K562 (cell line): Measurements from ENCODE around the gene CNR1. TPM values are rescaled to one million over a fixed set of nuclear protein-coding genes. Genes with fewer than 3 reads are reported as not detected.

ENCODE experiments used
- CCAR2 ChIP-seq: fragments of 200-400 bp; formaldehyde crosslinking; IDR thresholded peaks from 2 replicates; pipeline ENCODE4 v1.6.1; 2017; ENCODE audit warnings: mild to moderate bottlenecking, low read depth, low read length
- CSDE1 ChIP-seq, 2 experiments: fragments of 450-650 bp; IDR thresholded peaks; 2 replicates each; pipeline ENCODE4 v1.6.1; 2016; ENCODE audit warnings: mild to moderate bottlenecking in 1 of 2
- GTF2E2 ChIP-seq: fragments of 200-800 bp; sonication (Bioruptor generic); IDR thresholded peaks from 2 replicates; pipeline ENCODE4 v1.6.1; 2016; ENCODE audit warnings: missing genetic modification characterization, missing compliant biosample characterization
- KAT7 ChIP-seq: sonication (generic); formaldehyde crosslinking; IDR thresholded peaks from 2 replicates; pipeline ENCODE4 v1.8.0; 2022; ENCODE audit warnings: missing genetic modification reagents, mild to moderate bottlenecking, borderline replicate concordance
- MTA1 ChIP-seq: fragments of 450-650 bp; IDR thresholded peaks from 2 replicates; pipeline ENCODE4 v1.6.1; 2017; ENCODE audit warnings: borderline replicate concordance
- POLR2B ChIP-seq: fragments of 450-650 bp; IDR thresholded peaks from 2 replicates; pipeline ENCODE4 v1.6.1; 2018; ENCODE audit warnings: low read depth; ENCODE audit not compliant: partially characterized antibody
- RBBP5 ChIP-seq: fragments of 200-600 bp; sonication (generic); IDR thresholded peaks from 2 replicates; pipeline ENCODE4 v1.6.1; 2012; ENCODE audit warnings: borderline replicate concordance, mild to moderate bottlenecking, low read length, control low read depth, inconsistent platforms; ENCODE audit not compliant: insufficient read depth, poor library complexity, severe bottlenecking
- SIN3A ChIP-seq, 2 experiments: fragments of 150-350 bp in 1 of 2; IDR thresholded peaks; 2 replicates each; pipeline ENCODE4 v1.6.1; 2011 to 2016; ENCODE audit warnings: borderline replicate concordance in 2 of 2, low read depth in 2 of 2, low read length in 2 of 2, mild to moderate bottlenecking in 2 of 2, moderate library complexity in 2 of 2; ENCODE audit not compliant: control insufficient read depth in 1 of 2
- SMC3 ChIP-seq: conservative IDR thresholded peaks from 2 replicates; pipeline ENCODE4 v1.6.1; 2011; ENCODE audit warnings: low read depth, low read length, improper control_type of control experiment; ENCODE audit not compliant: insufficient read depth
- ZNF561 ChIP-seq: fragments of 450-650 bp; formaldehyde crosslinking; conservative IDR thresholded peaks from 2 replicates; pipeline ENCODE4 v1.4.0; 2020; ENCODE audit warnings: mild to moderate bottlenecking, moderate library complexity
- polyA plus RNA-seq, 8 experiments: library from polyadenylated mRNA; depleted of rRNA in 4 of 8; stranded (reverse) in 5 of 8; unstranded in 3 of 8; fragments of >200 nt; fragmentation: Nextera tagmentation in 2 of 8; fragmentation: Illumina TruSeq in 1 of 8; extraction: Ambion mirVana in 2 of 8; extraction: Trizol in 1 of 8; gene quantifications; 2 replicates each; pipeline versions ENCODE4 v1.2.1 to v1.2.3, GENCODE V29; 2011 to 2014; ENCODE audit warnings: inconsistent platforms in 1 of 8, missing spikeins in 1 of 8
- total RNA-seq, 7 experiments: library from RNA; depleted of rRNA in 6 of 7; stranded (reverse); fragments of >200 nt in 6 of 7; fragmentation: Illumina TruSeq in 2 of 7; extraction: Trizol in 2 of 7; gene quantifications; 2 replicates each; pipeline versions ENCODE4 v1.2.1 to v1.2.3, GENCODE V29; 2011 to 2021; ENCODE audit warnings: low replicate concordance in 1 of 7
- TF ChIP-seq, protein P1 (sequence below), 2 experiments: IDR thresholded peaks in 1 of 2; conservative IDR thresholded peaks in 1 of 2; 2 replicates each; pipeline ENCODE4 v1.6.1; 2016; ENCODE audit warnings: low read depth in 2 of 2, mild to moderate bottlenecking in 1 of 2, missing compliant biosample characterization in 1 of 2, missing genetic modification characterization in 1 of 2, moderate library complexity in 1 of 2
- TF ChIP-seq, protein P2 (sequence below): fragments of 250-450 bp; sonication (Bioruptor Pico); IDR thresholded peaks from 2 replicates; pipeline ENCODE4 v1.6.1; 2021; ENCODE audit warnings: mild to moderate bottlenecking
- TF ChIP-seq, protein P3 (sequence below), 2 experiments: IDR thresholded peaks; 2 replicates each; pipeline ENCODE4 v1.6.1; 2012; ENCODE audit warnings: improper control_type of control experiment in 2 of 2, low read depth in 2 of 2, low read length in 2 of 2, borderline replicate concordance in 1 of 2
- TF ChIP-seq, protein P4 (sequence below): fragments of 200-800 bp; sonication (Bioruptor generic); IDR thresholded peaks from 2 replicates; pipeline ENCODE4 v1.6.1; 2017; ENCODE audit warnings: missing genetic modification characterization, missing compliant biosample characterization
- TF ChIP-seq, protein P5 (sequence below): fragments of 450-650 bp; IDR thresholded peaks from 2 replicates; pipeline ENCODE4 v1.6.1; 2016; ENCODE audit warnings: low read depth, mild to moderate bottlenecking, moderate library complexity
- TF ChIP-seq, protein P6 (sequence below): fragments of 450-650 bp; formaldehyde crosslinking; IDR thresholded peaks from 2 replicates; pipeline ENCODE4 v1.4.0; 2020; ENCODE audit warnings: mild to moderate bottlenecking, mixed read lengths

CNR1 gene
- total and polyA plus RNA-seq, 9 of the 15 experiments (the other 6 are each of a cell fraction or from before 2014, with no cell fraction given): 0.50 to 1.9 (median 1.2) TPM; not detected in 1

DNA sequence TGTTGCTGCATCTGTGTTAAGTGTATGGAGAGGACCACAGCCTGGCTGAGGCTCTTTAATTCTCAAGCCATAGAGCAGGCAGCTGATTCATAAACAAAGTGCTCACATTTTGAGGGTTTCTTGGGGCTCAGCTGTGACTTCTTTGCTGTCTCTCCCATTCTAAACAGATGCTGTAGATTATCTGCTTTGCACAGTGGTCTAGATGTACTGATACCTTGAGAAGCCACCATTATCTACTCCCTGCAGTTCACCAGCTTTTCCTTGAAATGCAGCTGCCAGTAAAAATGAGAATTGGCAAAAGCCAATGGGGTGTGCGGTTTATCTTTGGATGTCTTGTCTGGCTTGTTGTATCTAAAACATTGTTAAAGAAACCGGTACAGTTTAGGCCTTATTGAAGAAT, 5.2 kb upstream of the CNR1 start (continued):
- TF ChIP-seq, protein P1, sequence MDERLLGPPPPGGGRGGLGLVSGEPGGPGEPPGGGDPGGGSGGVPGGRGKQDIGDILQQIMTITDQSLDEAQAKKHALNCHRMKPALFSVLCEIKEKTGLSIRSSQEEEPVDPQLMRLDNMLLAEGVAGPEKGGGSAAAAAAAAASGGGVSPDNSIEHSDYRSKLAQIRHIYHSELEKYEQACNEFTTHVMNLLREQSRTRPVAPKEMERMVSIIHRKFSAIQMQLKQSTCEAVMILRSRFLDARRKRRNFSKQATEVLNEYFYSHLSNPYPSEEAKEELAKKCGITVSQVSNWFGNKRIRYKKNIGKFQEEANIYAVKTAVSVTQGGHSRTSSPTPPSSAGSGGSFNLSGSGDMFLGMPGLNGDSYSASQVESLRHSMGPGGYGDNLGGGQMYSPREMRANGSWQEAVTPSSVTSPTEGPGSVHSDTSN (CRISPR knock-in tag; IDR thresholded peaks at IDR 0.05; ENCODE audit: low read depth): no peak
- TF ChIP-seq, protein P1 (tag; conservative IDR thresholded peaks at IDR 0.05; ENCODE audit: low read depth): no peak
- TF ChIP-seq GTF2E2 (tag) (no peak), SIN3A (IDR thresholded peaks at IDR 0.05; ENCODE audit: borderline replicate concordance in 2 of 2, control insufficient read depth in 1 of 2, low read depth in 2 of 2, low read length in 2 of 2) (no peak), ZNF561 (no peak), CCAR2 (no peak), POLR2B (no peak), RBBP5 (no peak), SMC3 (no peak), CSDE1 (IDR thresholded peaks at IDR 0.05) (no peak), KAT7 (CRISPR knock-in tag) (no peak), MTA1 (no peak)
- TF ChIP-seq, protein P2, sequence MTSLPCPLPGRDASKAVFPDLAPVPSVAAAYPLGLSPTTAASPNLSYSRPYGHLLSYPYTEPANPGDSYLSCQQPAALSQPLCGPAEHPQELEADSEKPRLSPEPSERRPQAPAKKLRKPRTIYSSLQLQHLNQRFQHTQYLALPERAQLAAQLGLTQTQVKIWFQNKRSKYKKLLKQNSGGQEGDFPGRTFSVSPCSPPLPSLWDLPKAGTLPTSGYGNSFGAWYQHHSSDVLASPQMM (CRISPR knock-in tag): no peak
- TF ChIP-seq, protein P3, sequence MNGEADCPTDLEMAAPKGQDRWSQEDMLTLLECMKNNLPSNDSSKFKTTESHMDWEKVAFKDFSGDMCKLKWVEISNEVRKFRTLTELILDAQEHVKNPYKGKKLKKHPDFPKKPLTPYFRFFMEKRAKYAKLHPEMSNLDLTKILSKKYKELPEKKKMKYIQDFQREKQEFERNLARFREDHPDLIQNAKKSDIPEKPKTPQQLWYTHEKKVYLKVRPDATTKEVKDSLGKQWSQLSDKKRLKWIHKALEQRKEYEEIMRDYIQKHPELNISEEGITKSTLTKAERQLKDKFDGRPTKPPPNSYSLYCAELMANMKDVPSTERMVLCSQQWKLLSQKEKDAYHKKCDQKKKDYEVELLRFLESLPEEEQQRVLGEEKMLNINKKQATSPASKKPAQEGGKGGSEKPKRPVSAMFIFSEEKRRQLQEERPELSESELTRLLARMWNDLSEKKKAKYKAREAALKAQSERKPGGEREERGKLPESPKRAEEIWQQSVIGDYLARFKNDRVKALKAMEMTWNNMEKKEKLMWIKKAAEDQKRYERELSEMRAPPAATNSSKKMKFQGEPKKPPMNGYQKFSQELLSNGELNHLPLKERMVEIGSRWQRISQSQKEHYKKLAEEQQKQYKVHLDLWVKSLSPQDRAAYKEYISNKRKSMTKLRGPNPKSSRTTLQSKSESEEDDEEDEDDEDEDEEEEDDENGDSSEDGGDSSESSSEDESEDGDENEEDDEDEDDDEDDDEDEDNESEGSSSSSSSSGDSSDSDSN (IDR thresholded peaks at IDR 0.05; ENCODE audit: borderline replicate concordance in 1 of 2, low read depth in 2 of 2, low read length in 2 of 2): no peak
- TF ChIP-seq, protein P4, sequence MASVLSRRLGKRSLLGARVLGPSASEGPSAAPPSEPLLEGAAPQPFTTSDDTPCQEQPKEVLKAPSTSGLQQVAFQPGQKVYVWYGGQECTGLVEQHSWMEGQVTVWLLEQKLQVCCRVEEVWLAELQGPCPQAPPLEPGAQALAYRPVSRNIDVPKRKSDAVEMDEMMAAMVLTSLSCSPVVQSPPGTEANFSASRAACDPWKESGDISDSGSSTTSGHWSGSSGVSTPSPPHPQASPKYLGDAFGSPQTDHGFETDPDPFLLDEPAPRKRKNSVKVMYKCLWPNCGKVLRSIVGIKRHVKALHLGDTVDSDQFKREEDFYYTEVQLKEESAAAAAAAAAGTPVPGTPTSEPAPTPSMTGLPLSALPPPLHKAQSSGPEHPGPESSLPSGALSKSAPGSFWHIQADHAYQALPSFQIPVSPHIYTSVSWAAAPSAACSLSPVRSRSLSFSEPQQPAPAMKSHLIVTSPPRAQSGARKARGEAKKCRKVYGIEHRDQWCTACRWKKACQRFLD (CRISPR knock-in tag): no peak; the same call in 1 of the 2 replicates
- TF ChIP-seq, protein P5, sequence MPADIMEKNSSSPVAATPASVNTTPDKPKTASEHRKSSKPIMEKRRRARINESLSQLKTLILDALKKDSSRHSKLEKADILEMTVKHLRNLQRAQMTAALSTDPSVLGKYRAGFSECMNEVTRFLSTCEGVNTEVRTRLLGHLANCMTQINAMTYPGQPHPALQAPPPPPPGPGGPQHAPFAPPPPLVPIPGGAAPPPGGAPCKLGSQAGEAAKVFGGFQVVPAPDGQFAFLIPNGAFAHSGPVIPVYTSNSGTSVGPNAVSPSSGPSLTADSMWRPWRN: 0 out of 2 replicates have a peak, but pooled peaks have one; percentile 41
- TF ChIP-seq, protein P6, sequence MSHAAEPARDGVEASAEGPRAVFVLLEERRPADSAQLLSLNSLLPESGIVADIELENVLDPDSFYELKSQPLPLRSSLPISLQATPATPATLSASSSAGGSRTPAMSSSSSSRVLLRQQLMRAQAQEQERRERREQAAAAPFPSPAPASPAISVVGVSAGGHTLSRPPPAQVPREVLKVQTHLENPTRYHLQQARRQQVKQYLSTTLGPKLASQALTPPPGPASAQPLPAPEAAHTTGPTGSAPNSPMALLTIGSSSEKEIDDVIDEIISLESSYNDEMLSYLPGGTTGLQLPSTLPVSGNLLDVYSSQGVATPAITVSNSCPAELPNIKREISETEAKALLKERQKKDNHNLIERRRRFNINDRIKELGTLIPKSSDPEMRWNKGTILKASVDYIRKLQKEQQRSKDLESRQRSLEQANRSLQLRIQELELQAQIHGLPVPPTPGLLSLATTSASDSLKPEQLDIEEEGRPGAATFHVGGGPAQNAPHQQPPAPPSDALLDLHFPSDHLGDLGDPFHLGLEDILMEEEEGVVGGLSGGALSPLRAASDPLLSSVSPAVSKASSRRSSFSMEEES: no peak
